ENCODE results near the gene ROPN1. TPM values are rescaled to one million over a fixed set of nuclear protein-coding genes. Genes with fewer than 3 reads are reported as not detected.

ROPN1 gene
- total RNA-seq, 1 experiment from 2014 or later = not detected

DNA sequence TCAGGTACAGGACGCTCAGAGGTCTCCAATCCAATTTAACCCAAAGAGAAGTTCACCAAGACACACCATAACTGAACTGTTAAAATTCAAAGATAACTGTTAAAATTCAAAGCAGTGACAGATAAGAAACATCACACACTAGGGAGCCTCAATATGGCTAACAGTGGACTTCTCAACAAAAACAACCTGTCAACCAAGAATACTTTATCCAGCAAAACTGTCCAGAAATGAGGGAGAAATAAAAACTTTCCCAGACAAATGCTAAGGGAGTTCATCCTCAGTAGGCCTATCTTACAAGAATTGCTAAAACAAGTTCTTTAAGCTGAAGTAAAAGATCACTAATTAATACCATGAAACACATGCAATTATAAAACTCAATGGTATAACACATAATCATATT lies 71.5 kb downstream of the ROPN1 start:
- intact Hi-C loops (cut with micrococcal nuclease) = no loop called here
- TF ChIP-seq ZFX (IDR thresholded peaks at IDR 0.05) (no peak), JUND (IDR thresholded peaks at IDR 0.05) (no peak), YY1 (IDR thresholded peaks at IDR 0.05; ENCODE audit: extremely low read depth, insufficient replicate concordance, low read depth, low read length) (no peak), POLR2AphosphoS5 (IDR thresholded peaks at IDR 0.05; ENCODE audit: low read depth, low read length) (no peak), EZH2phosphoT487 (IDR thresholded peaks at IDR 0.05; ENCODE audit: borderline replicate concordance) (no peak), SRF (IDR thresholded peaks at IDR 0.05; ENCODE audit: low read depth) (no peak), POLR2A (IDR thresholded peaks at IDR 0.05; ENCODE audit: borderline replicate concordance, extremely low read depth, insufficient read depth, insufficient read length) (no peak), CEBPB (IDR thresholded peaks at IDR 0.05; ENCODE audit: low read depth) (no peak), SP1 (IDR thresholded peaks at IDR 0.05; ENCODE audit: low read depth) (no peak), EGR1 (IDR thresholded peaks at IDR 0.05; ENCODE audit: low read depth) (no peak), ELF1 (IDR thresholded peaks at IDR 0.05; ENCODE audit: borderline replicate concordance, low read depth) (no peak), RAD21 (IDR thresholded peaks at IDR 0.05; ENCODE audit: low read depth) (no peak)
- TF ChIP-seq, protein P1, sequence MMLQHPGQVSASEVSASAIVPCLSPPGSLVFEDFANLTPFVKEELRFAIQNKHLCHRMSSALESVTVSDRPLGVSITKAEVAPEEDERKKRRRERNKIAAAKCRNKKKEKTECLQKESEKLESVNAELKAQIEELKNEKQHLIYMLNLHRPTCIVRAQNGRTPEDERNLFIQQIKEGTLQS (IDR thresholded peaks at IDR 0.05) = no peak
- TF ChIP-seq, protein P2, sequence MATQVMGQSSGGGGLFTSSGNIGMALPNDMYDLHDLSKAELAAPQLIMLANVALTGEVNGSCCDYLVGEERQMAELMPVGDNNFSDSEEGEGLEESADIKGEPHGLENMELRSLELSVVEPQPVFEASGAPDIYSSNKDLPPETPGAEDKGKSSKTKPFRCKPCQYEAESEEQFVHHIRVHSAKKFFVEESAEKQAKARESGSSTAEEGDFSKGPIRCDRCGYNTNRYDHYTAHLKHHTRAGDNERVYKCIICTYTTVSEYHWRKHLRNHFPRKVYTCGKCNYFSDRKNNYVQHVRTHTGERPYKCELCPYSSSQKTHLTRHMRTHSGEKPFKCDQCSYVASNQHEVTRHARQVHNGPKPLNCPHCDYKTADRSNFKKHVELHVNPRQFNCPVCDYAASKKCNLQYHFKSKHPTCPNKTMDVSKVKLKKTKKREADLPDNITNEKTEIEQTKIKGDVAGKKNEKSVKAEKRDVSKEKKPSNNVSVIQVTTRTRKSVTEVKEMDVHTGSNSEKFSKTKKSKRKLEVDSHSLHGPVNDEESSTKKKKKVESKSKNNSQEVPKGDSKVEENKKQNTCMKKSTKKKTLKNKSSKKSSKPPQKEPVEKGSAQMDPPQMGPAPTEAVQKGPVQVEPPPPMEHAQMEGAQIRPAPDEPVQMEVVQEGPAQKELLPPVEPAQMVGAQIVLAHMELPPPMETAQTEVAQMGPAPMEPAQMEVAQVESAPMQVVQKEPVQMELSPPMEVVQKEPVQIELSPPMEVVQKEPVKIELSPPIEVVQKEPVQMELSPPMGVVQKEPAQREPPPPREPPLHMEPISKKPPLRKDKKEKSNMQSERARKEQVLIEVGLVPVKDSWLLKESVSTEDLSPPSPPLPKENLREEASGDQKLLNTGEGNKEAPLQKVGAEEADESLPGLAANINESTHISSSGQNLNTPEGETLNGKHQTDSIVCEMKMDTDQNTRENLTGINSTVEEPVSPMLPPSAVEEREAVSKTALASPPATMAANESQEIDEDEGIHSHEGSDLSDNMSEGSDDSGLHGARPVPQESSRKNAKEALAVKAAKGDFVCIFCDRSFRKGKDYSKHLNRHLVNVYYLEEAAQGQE (IDR thresholded peaks at IDR 0.05; ENCODE audit: low read depth) = no peak
- 0 out of 4 replicates have a peak, but pooled peaks cover 0 to 3% of the 10 kb centered on the region in 2 experiments for H3K9me3 ChIP-seq (ENCODE audit: control insufficient read depth in 1 of 2, insufficient read depth in 1 of 2, low read depth in 1 of 2, low read length in 2 of 2)
- H3K27ac ChIP-seq (ENCODE audit: low read depth, low read length) = no peak overlapping the region
- no TSS peak for BruUV-seq (replicated peaks)
- no peaks in the 10 kb centered on the region; the same call in 1 of the 2 replicates for H3K79me2 ChIP-seq (ENCODE audit: insufficient read depth, low read length)
- ATAC-seq (no peak), DNase-seq (ENCODE audit: low read depth, low spot score) (no peak)
- H3K4me1 ChIP-seq (ENCODE audit: control insufficient read depth in 1 of 2, insufficient read depth in 2 of 2, low read length in 2 of 2) = no peaks in the 10 kb centered on the region
- CTCF ChIA-PET = no interaction called here
- RAD21 ChIA-PET (ENCODE audit: low non-redundant PET in 1 of 2, low total read pairs in 2 of 2, uncharacterized antibody in 2 of 2, unreplicated experiment in 2 of 2) = no interaction called here
- no peaks in the 10 kb centered on the region for H3K27me3 ChIP-seq (ENCODE audit: insufficient read depth, low read length)
- no peaks in the 10 kb centered on the region for H3K9me2 ChIP-seq (ENCODE audit: insufficient read depth)
- no peak overlapping the region for H2AFZ ChIP-seq (ENCODE audit: low read depth, low read length, poor library complexity, severe bottlenecking)
- H4K20me1 ChIP-seq (ENCODE audit: insufficient read depth) = no peaks in the 10 kb centered on the region
- H3K9ac ChIP-seq (ENCODE audit: low read length) = no peak overlapping the region
- H3K36me3 ChIP-seq (ENCODE audit: control insufficient read depth in 1 of 2, insufficient read depth in 2 of 2, low read length in 2 of 2) = peaks cover 10 to 12% of the 10 kb centered on the region in 2 experiments; a peak in 2 of 4 replicates
- no peak overlapping the region for H3K4me2 ChIP-seq (ENCODE audit: low read length)
- POLR2A ChIA-PET = no interaction called here
- H3K4me3 ChIP-seq (replicated peaks in 1 of 2; ENCODE audit: low read depth in 1 of 2, low read length in 2 of 2) = no peak overlapping the region
